OCI-LY3 (cell line): Measurements from ENCODE around the gene CDH9.

Experiments
- EZH2phosphoT487 ChIP-seq: fragments of 200-600 bp; shearing (Covaris generic); IDR thresholded peaks from 2 replicates; pipeline ENCODE4 v1.6.1; 2018; ENCODE audit warnings: antibody characterized with exemption, mixed run types, low read depth
- TF ChIP-seq, protein P1 (sequence below): fragments of 200-600, 300-600 bp; sonication (generic); IDR thresholded peaks from 2 replicates; pipeline ENCODE4 v1.5.1; 2014; ENCODE audit warnings: antibody characterized with exemption, low read length, low read depth

- TF ChIP-seq, protein P1, sequence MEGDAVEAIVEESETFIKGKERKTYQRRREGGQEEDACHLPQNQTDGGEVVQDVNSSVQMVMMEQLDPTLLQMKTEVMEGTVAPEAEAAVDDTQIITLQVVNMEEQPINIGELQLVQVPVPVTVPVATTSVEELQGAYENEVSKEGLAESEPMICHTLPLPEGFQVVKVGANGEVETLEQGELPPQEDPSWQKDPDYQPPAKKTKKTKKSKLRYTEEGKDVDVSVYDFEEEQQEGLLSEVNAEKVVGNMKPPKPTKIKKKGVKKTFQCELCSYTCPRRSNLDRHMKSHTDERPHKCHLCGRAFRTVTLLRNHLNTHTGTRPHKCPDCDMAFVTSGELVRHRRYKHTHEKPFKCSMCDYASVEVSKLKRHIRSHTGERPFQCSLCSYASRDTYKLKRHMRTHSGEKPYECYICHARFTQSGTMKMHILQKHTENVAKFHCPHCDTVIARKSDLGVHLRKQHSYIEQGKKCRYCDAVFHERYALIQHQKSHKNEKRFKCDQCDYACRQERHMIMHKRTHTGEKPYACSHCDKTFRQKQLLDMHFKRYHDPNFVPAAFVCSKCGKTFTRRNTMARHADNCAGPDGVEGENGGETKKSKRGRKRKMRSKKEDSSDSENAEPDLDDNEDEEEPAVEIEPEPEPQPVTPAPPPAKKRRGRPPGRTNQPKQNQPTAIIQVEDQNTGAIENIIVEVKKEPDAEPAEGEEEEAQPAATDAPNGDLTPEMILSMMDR, result no peak
- TF ChIP-seq EZH2phosphoT487, result no peak
Observed at GRCh38 chr5:26948921-26949320, 89.5 kb downstream of the CDH9 start.
